ENCODE results near the gene GRK3.

The GRK3 gene

DNA sequence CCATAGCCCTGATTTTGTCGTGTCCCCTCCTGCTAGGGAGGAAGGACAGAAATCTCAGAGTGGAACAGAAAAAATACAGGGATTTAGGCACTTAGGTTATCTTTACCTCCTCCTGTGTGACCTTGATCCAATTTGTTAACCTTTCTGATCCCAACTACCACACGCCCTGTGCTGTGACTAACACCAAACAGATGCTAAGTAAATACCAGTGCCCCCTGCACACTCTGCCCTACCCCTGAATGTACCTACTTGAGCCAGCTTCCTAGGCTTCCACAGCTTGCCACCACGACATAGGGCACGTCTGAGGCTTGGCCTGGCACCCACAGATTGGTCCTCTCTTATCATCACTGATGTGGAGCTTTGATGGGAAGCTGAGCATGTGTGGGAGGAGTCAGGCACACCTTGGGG is 186.7 kb downstream of the GRK3 start:
- H3K36me3 Mint-ChIP-seq (ENCODE audit: insufficient read depth): no peaks in the 10 kb centered on the region
- ATAC-seq (replicated peaks) (no peak), DNase-seq (no peak)
- H3K4me3 Mint-ChIP-seq: no peak overlapping the region
- no peaks in the 10 kb centered on the region for H3K9me3 Mint-ChIP-seq
- H3K27me3 Mint-ChIP-seq: peaks cover 4 to 11% of the 10 kb centered on the region in 2 donors
- no peak overlapping the region for H3K27ac Mint-ChIP-seq
- peaks cover 4 to 6% of the 10 kb centered on the region in 2 donors for H3K4me1 Mint-ChIP-seq (ENCODE audit: low read depth in 2 of 2)

GRCh38 chr22:25752615-25753214 is 188.2 kb downstream of the GRK3 start:
- H3K4me3 Mint-ChIP-seq: no peak overlapping the region
- DNase-seq (no peak), ATAC-seq (replicated peaks) (no peak)
- peaks cover 4 to 11% of the 10 kb centered on the region in 2 donors for H3K27me3 Mint-ChIP-seq
- H3K9me3 Mint-ChIP-seq: no peaks in the 10 kb centered on the region
- H3K36me3 Mint-ChIP-seq (ENCODE audit: insufficient read depth): no peaks in the 10 kb centered on the region
- H3K27ac Mint-ChIP-seq: no peak overlapping the region
- peaks cover 4 to 6% of the 10 kb centered on the region in 2 donors for H3K4me1 Mint-ChIP-seq (ENCODE audit: low read depth in 2 of 2)

DNA sequence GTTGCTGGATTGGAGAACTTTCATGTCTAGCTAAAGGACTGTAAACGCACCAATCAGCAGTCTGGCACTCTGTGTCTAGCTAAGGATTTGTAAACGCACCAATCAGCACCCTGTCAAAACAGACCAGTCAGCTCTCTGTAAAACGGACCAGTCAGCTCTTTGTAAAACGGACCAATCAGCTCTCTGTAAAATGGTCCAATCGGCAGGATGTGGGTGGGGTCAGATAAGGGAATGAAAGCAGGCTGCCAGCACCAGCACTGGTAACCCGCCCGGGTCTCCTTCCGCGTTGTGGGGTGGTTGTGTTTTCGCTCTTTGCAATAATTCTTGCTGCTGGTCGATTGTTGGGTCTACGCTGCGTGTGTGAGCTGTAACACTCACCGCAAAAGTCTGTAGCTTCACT is 188.8 kb downstream of the GRK3 start:
- H3K4me3 Mint-ChIP-seq: no peak overlapping the region
- ATAC-seq (replicated peaks): no peak
- H3K4me1 Mint-ChIP-seq (ENCODE audit: low read depth in 2 of 2): peaks cover 4 to 6% of the 10 kb centered on the region in 2 donors

GRCh38 chr22:25754527-25755202 is 190.2 kb downstream of the GRK3 start:
- Mint-ChIP-seq H3K36me3 (ENCODE audit: insufficient read depth) (no peaks in the 10 kb centered on the region), H3K27me3 (peaks cover 1 to 4% of the 10 kb centered on the region in 2 donors), H3K27ac (no peak overlapping the region), H3K9me3 (no peaks in the 10 kb centered on the region), H3K4me3 (no peak overlapping the region), H3K4me1 (ENCODE audit: low read depth in 2 of 2) (peaks cover 0 to 4% of the 10 kb centered on the region in 2 donors)
- DNase-seq (no peak), ATAC-seq (replicated peaks) (no peak)

More for the DNA sequence above, 188.8 kb downstream of the GRK3 start:
- no peaks in the 10 kb centered on the region for H3K36me3 Mint-ChIP-seq (ENCODE audit: insufficient read depth)
- H3K27ac Mint-ChIP-seq: no peak overlapping the region
- DNase-seq: no peak
- H3K27me3 Mint-ChIP-seq: peaks cover 4 to 11% of the 10 kb centered on the region in 2 donors
- no peaks in the 10 kb centered on the region for H3K9me3 Mint-ChIP-seq

DNA sequence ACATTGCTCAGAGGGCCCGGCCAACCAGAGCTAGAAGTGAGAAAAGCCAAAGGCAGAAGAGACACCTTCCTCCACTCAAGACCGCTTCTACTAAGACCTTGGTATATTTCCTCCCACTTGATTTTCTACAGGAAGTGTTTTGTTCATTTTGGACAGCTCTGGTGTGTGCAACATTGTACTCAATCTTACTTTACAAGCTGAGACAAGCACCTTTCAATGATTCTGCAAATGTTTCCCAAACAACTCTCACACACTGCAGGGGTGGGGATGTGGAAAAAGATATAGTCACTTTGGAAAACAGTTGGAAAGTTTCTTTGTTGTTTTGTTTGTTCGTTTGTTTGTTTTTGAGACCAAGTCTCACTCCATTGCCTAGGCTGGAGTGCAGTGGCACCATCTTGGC is 193.2 kb downstream of the GRK3 start:
- ATAC-seq (replicated peaks) (no peak), DNase-seq (no peak)
- Mint-ChIP-seq H3K9me3 (no peaks in the 10 kb centered on the region), H3K4me1 (ENCODE audit: low read depth in 2 of 2) (no peaks in the 10 kb centered on the region), H3K27me3 (peaks cover 0 to 8% of the 10 kb centered on the region in 2 donors), H3K27ac (no peak overlapping the region), H3K4me3 (no peak overlapping the region), H3K36me3 (ENCODE audit: insufficient read depth) (no peaks in the 10 kb centered on the region)

DNA sequence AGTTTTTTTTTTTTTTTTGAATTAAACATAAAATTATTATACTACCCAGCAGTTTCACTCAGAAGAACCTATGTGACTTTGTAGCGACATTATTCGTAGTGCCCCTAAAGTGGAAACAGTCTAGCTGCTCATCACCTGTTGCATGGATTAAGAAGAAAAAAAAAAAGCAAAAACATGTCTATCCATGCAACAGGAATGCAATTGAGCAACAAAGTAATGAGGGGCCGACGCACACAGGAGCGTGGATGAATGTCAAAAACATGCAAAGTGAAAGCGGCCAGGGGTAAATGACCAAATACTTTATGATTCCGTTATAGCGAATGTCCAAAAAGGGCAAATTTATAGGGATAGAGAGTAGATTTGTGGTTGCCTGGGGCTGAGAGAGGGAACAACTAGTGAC is 193.8 kb downstream of the GRK3 start:
- no peak for DNase-seq
- H3K27me3 Mint-ChIP-seq: peaks cover 0 to 8% of the 10 kb centered on the region in 2 donors
- H3K9me3 Mint-ChIP-seq: no peaks in the 10 kb centered on the region
- no peak overlapping the region for H3K4me3 Mint-ChIP-seq
- H3K4me1 Mint-ChIP-seq (ENCODE audit: low read depth in 2 of 2): no peaks in the 10 kb centered on the region
- no peak for ATAC-seq (replicated peaks)
- no peaks in the 10 kb centered on the region for H3K36me3 Mint-ChIP-seq (ENCODE audit: insufficient read depth)
- H3K27ac Mint-ChIP-seq: no peak overlapping the region

DNA sequence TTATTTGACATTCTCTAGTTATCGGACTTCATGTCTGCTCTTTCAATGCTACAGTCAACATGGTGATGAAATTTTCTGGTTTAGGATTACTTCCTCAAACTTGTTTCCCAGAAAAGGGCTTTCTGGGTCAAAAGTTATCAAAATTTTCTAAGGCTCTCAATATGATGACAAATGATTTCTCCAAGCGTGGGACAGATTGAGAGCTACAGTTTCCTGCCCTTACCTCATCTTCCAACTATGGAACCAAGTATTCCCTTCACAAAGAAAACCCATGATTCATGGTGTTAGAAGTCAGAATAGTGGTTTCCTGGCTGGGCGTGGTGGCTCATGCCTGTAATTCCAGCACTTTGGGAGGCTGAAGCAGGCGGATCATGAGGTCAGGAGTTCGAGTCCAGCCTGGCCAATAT is 195.4 kb downstream of the GRK3 start:
- Mint-ChIP-seq H3K27me3 (peaks cover 0 to 8% of the 10 kb centered on the region in 2 donors), H3K36me3 (ENCODE audit: insufficient read depth) (no peaks in the 10 kb centered on the region), H3K9me3 (no peaks in the 10 kb centered on the region), H3K4me3 (no peak overlapping the region), H3K27ac (no peak overlapping the region), H3K4me1 (ENCODE audit: low read depth in 2 of 2) (no peaks in the 10 kb centered on the region)
- DNase-seq (no peak), ATAC-seq (replicated peaks) (no peak)

DNA sequence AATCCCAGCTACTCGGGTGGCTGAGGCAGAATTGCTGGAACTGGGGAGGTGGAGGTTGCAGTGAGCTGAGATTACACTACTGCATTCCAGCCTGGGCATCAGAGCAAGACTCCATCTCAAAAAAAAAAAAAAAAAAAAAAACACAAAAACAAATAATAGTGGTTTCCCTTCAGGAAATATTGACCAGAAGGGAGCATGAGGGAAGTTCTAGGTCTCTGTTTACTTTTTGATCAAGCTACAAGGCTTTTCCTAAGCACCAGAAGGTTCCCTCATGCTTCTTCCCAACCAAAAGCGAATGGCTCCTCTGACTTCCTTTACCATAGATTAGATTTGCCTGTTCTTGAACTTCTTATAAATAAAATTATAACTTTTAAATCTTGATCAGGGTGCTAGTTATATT is 195.8 kb downstream of the GRK3 start:
- DNase-seq (no peak), ATAC-seq (replicated peaks) (no peak)
- H3K27ac Mint-ChIP-seq: no peak overlapping the region
- H3K4me3 Mint-ChIP-seq: no peak overlapping the region
- peaks cover 0 to 8% of the 10 kb centered on the region in 2 donors for H3K27me3 Mint-ChIP-seq
- no peaks in the 10 kb centered on the region for H3K9me3 Mint-ChIP-seq
- H3K36me3 Mint-ChIP-seq (ENCODE audit: insufficient read depth): no peaks in the 10 kb centered on the region
- H3K4me1 Mint-ChIP-seq (ENCODE audit: low read depth in 2 of 2): no peaks in the 10 kb centered on the region

GRCh38 chr22:25760848-25761595 is 196.5 kb downstream of the GRK3 start:
- Mint-ChIP-seq H3K4me3 (no peak overlapping the region), H3K36me3 (ENCODE audit: insufficient read depth) (no peaks in the 10 kb centered on the region), H3K4me1 (ENCODE audit: low read depth in 2 of 2) (no peaks in the 10 kb centered on the region), H3K9me3 (peaks cover 0 to 3% of the 10 kb centered on the region in 2 donors), H3K27me3 (peaks cover 0 to 8% of the 10 kb centered on the region in 2 donors), H3K27ac (no peak overlapping the region)
- DNase-seq: no peak
- ATAC-seq (replicated peaks): no peak

DNA sequence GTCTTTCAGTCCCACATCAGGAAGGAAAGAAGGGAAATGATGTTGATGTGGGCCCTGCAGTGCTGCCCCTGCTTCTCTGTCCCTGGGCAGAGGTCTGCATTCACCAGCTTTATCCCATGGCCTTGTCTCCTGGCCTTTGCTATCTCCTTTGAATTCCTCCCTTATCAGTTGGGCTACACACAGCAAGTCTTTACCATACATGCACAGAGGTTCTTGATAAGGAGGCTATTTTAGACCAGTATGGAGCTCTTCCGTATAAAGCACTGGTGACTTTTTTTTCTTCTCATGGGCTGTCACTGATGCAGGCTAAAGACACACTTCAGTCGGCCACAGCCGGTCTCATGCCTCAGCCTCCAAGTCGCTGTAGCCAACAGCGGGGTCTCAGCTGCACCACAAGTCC is 197.7 kb downstream of the GRK3 start:
- Mint-ChIP-seq H3K27ac (no peak overlapping the region), H3K9me3 (peaks cover 5 to 14% of the 10 kb centered on the region in 2 donors), H3K4me3 (no peak overlapping the region), H3K27me3 (peaks cover 0 to 14% of the 10 kb centered on the region in 2 donors), H3K4me1 (ENCODE audit: low read depth in 2 of 2) (no peaks in the 10 kb centered on the region), H3K36me3 (ENCODE audit: insufficient read depth) (no peaks in the 10 kb centered on the region)
- DNase-seq: no peak
- ATAC-seq (replicated peaks): no peak

DNA sequence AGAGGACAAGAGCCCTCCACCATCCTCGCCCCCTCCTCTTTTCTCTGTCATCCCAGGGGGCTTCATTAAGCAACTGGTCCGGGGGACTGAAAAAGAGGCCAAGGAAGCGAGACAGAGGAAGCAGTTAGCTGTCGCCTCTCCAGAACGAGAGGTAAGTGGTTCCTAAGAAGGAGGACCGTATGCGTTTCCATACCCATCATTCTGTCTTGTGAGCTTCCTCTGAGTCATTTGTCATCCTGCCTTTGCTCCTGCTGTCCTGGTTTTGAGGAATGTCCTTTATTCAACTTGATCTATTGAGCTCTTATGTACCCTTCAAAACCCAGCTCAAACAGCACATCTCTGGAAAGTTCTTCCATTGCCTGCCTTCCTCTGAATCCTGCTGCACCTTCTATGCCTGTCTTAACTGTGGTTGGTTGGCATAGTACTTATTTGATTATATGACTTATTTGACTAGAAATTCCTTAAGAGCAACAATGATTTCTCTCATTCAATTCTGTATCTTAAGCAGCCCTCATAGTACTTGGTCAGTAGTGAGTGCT is 198.8 kb downstream of the GRK3 start:
- H3K36me3 Mint-ChIP-seq (ENCODE audit: insufficient read depth): no peaks in the 10 kb centered on the region
- ATAC-seq (replicated peaks): no peak
- no peaks in the 10 kb centered on the region for H3K4me1 Mint-ChIP-seq (ENCODE audit: low read depth in 2 of 2)
- H3K27ac Mint-ChIP-seq: no peak overlapping the region
- peaks cover 5 to 14% of the 10 kb centered on the region in 2 donors for H3K9me3 Mint-ChIP-seq
- H3K4me3 Mint-ChIP-seq: no peak overlapping the region
- no peak for DNase-seq
- H3K27me3 Mint-ChIP-seq: peaks cover under 1 to 18% of the 10 kb centered on the region in 2 donors

DNA sequence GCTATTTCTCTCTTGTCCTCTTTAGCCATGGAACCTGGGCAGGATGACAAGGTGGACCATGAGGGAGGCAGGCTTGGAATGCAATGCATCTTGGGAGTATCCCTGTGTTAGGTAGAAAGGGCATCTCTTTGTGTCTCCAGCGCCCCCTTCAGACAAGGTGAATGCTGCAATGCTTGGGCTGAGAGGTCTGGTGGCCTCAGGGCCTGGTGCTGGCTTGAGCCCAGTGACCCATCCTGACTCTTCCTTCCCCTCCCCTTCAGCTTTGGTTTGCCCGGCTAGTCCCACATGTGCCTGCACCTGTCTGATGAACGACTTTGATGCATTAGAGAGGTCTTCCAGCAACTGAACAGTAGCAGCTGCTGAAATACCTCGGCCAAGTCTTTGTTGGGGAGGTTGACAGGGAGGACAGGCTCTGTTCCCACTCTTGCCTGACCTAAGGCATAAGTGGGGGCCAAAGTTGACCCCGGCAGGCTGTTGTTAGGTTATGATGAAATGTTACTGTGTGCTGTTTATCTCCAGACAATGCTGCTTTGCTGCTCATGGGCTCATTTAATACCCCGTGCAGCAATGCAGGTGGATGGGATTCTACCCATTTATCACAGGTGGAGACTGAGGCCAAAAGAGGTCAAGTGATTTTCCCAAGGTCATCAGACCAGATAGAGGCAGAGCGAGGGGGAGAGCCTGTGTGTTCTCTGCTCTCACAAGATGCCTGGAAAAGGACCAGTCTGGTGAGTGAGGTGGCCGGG is 200.0 kb downstream of the GRK3 start:
- peaks cover 4% of the 10 kb centered on the region for H3K36me3 Mint-ChIP-seq (ENCODE audit: insufficient read depth)
- peaks cover 5 to 14% of the 10 kb centered on the region in 2 donors for H3K9me3 Mint-ChIP-seq
- no peak overlapping the region for H3K4me3 Mint-ChIP-seq

GRCh38 chr22:25765016-25765367 is 200.5 kb downstream of the GRK3 start:
- no peaks in the 10 kb centered on the region for H3K4me1 Mint-ChIP-seq (ENCODE audit: low read depth in 2 of 2)
- no peak overlapping the region for H3K27ac Mint-ChIP-seq
- H3K27me3 Mint-ChIP-seq: peaks cover 11 to 30% of the 10 kb centered on the region in 2 donors
- peaks cover 5 to 14% of the 10 kb centered on the region in 2 donors for H3K9me3 Mint-ChIP-seq
- DNase-seq: no peak
- H3K4me3 Mint-ChIP-seq: no peak overlapping the region
- H3K36me3 Mint-ChIP-seq (ENCODE audit: insufficient read depth): peaks cover 4% of the 10 kb centered on the region
- no peak for ATAC-seq (replicated peaks)

More for the DNA sequence above, 200.0 kb downstream of the GRK3 start:
- Mint-ChIP-seq H3K27ac (no peak overlapping the region), H3K27me3 (peaks cover 11 to 30% of the 10 kb centered on the region in 2 donors), H3K4me1 (ENCODE audit: low read depth in 2 of 2) (no peaks in the 10 kb centered on the region)
- ATAC-seq (replicated peaks): no peak
- no peak for DNase-seq

Data from effector memory CD8-positive, alpha-beta T cell (primary cell).